ENCODE results near the gene METTL24.

DNA sequence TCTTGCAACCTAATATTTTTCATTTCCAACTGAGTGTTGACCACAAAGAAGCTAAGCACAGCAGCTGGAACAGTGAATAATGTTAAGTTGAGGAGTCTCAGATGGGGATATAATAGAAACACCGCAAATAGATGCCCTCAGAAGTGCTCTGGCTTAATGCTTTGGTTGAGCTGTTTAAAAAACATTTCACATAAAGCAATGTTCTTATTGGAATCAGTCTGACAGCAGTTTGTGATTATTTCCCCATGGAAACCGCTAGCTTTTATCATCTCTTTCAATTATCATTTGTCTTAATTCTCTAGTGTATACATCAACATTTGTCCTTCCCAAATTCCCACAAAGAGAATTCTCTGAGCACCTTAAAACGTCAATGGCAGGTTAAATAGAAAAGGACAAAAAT, 30.8 kb downstream of the METTL24 start:
- TF ChIP-seq SNAI2 (CRISPR knock-in tag; IDR thresholded peaks at IDR 0.05): no peak
- TF ChIP-seq CSDC2 (CRISPR knock-in tag; IDR thresholded peaks at IDR 0.05): no peak
- TF ChIP-seq ZC3H10 (CRISPR knock-in tag; IDR thresholded peaks at IDR 0.05): no peak
- no peak for TF ChIP-seq PATZ1 (CRISPR knock-in tag; IDR thresholded peaks at IDR 0.05; ENCODE audit: borderline replicate concordance)
- TF ChIP-seq ESRRG (CRISPR knock-in tag; IDR thresholded peaks at IDR 0.05): no peak
- no peak for TF ChIP-seq OSR1 (CRISPR knock-in tag; IDR thresholded peaks at IDR 0.05)

All from SK-N-SH treated with all-trans-retinoic acid at 6 μM for 48 hours (cell line).